Measurements from ENCODE around the gene KCNH6.

DNA sequence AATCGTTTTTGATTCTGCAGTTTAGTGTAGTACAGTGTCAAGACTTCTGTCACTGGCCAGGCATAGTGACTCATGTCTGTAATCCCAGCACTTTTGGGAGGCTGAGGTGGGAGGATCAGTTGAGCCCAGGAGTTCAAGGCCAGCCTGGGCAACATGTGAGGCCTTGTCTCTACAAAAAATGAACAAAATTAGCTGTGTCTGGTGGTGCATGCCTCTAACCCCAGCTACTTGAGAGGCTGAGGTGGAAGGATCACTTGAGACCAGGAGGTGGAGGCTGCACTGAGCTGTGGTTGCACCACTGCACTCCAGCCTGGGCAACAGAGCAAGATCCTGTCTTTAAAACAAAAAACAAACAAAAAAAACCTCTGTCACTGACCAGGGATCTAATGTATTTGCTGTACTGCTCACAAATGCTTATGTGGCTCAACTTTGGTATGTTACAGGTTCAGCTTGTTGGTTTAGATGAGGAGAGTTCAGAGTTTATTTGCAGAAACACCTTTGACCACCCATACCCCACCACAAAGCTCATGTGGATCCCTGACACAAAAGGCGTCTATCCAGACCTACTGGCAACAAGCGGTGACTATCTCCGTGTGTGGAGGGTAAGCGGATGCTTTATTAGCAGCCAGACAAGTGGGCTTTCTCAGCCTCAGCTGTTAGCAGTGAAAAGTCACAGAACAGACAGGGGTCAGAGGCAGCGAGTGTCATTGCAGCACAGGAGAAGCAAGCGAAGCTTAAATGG lies 55.0 kb downstream of the KCNH6 start:
- TF ChIP-seq ZNF8 (CRISPR knock-in tag; IDR thresholded peaks at IDR 0.05), result no peak
- no peak for TF ChIP-seq ZNF565 (CRISPR knock-in tag; conservative IDR thresholded peaks at IDR 0.05; ENCODE audit: low read depth)
- no peak for TF ChIP-seq OSR1 (CRISPR knock-in tag; IDR thresholded peaks at IDR 0.05)
- TF ChIP-seq SNAI2 (CRISPR knock-in tag; IDR thresholded peaks at IDR 0.05), result no peak
- TF ChIP-seq, protein P1, sequence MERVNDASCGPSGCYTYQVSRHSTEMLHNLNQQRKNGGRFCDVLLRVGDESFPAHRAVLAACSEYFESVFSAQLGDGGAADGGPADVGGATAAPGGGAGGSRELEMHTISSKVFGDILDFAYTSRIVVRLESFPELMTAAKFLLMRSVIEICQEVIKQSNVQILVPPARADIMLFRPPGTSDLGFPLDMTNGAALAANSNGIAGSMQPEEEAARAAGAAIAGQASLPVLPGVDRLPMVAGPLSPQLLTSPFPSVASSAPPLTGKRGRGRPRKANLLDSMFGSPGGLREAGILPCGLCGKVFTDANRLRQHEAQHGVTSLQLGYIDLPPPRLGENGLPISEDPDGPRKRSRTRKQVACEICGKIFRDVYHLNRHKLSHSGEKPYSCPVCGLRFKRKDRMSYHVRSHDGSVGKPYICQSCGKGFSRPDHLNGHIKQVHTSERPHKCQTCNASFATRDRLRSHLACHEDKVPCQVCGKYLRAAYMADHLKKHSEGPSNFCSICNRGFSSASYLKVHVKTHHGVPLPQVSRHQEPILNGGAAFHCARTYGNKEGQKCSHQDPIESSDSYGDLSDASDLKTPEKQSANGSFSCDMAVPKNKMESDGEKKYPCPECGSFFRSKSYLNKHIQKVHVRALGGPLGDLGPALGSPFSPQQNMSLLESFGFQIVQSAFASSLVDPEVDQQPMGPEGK (CRISPR knock-in tag; IDR thresholded peaks at IDR 0.05; ENCODE audit: borderline replicate concordance), result no peak
- TF ChIP-seq ARNTL (CRISPR knock-in tag; IDR thresholded peaks at IDR 0.05; ENCODE audit: borderline replicate concordance, low read depth), result no peak
- TF ChIP-seq, protein P2, sequence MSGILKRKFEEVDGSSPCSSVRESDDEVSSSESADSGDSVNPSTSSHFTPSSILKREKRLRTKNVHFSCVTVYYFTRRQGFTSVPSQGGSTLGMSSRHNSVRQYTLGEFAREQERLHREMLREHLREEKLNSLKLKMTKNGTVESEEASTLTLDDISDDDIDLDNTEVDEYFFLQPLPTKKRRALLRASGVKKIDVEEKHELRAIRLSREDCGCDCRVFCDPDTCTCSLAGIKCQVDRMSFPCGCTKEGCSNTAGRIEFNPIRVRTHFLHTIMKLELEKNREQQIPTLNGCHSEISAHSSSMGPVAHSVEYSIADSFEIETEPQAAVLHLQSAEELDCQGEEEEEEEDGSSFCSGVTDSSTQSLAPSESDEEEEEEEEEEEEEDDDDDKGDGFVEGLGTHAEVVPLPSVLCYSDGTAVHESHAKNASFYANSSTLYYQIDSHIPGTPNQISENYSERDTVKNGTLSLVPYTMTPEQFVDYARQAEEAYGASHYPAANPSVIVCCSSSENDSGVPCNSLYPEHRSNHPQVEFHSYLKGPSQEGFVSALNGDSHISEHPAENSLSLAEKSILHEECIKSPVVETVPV (CRISPR knock-in tag; IDR thresholded peaks at IDR 0.05), result no peak
- TF ChIP-seq, protein P3, sequence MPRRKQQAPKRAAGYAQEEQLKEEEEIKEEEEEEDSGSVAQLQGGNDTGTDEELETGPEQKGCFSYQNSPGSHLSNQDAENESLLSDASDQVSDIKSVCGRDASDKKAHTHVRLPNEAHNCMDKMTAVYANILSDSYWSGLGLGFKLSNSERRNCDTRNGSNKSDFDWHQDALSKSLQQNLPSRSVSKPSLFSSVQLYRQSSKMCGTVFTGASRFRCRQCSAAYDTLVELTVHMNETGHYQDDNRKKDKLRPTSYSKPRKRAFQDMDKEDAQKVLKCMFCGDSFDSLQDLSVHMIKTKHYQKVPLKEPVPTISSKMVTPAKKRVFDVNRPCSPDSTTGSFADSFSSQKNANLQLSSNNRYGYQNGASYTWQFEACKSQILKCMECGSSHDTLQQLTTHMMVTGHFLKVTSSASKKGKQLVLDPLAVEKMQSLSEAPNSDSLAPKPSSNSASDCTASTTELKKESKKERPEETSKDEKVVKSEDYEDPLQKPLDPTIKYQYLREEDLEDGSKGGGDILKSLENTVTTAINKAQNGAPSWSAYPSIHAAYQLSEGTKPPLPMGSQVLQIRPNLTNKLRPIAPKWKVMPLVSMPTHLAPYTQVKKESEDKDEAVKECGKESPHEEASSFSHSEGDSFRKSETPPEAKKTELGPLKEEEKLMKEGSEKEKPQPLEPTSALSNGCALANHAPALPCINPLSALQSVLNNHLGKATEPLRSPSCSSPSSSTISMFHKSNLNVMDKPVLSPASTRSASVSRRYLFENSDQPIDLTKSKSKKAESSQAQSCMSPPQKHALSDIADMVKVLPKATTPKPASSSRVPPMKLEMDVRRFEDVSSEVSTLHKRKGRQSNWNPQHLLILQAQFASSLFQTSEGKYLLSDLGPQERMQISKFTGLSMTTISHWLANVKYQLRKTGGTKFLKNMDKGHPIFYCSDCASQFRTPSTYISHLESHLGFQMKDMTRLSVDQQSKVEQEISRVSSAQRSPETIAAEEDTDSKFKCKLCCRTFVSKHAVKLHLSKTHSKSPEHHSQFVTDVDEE (CRISPR knock-in tag; IDR thresholded peaks at IDR 0.05), result no peak
- TF ChIP-seq GLIS3 (CRISPR knock-in tag; IDR thresholded peaks at IDR 0.05), result no peak
- TF ChIP-seq, protein P4, sequence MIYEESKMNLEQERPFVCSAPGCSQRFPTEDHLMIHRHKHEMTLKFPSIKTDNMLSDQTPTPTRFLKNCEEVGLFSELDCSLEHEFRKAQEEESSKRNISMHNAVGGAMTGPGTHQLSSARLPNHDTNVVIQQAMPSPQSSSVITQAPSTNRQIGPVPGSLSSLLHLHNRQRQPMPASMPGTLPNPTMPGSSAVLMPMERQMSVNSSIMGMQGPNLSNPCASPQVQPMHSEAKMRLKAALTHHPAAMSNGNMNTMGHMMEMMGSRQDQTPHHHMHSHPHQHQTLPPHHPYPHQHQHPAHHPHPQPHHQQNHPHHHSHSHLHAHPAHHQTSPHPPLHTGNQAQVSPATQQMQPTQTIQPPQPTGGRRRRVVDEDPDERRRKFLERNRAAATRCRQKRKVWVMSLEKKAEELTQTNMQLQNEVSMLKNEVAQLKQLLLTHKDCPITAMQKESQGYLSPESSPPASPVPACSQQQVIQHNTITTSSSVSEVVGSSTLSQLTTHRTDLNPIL (CRISPR knock-in tag; IDR thresholded peaks at IDR 0.05; ENCODE audit: low read depth), result no peak
- TF ChIP-seq ZFP30 (CRISPR knock-in tag; IDR thresholded peaks at IDR 0.05), result no peak

Data from SK-N-SH treated with all-trans-retinoic acid at 6 μM for 48 hours (cell line).